Measurements from ENCODE around the gene CLCN6.

The CLCN6 gene, protein sequence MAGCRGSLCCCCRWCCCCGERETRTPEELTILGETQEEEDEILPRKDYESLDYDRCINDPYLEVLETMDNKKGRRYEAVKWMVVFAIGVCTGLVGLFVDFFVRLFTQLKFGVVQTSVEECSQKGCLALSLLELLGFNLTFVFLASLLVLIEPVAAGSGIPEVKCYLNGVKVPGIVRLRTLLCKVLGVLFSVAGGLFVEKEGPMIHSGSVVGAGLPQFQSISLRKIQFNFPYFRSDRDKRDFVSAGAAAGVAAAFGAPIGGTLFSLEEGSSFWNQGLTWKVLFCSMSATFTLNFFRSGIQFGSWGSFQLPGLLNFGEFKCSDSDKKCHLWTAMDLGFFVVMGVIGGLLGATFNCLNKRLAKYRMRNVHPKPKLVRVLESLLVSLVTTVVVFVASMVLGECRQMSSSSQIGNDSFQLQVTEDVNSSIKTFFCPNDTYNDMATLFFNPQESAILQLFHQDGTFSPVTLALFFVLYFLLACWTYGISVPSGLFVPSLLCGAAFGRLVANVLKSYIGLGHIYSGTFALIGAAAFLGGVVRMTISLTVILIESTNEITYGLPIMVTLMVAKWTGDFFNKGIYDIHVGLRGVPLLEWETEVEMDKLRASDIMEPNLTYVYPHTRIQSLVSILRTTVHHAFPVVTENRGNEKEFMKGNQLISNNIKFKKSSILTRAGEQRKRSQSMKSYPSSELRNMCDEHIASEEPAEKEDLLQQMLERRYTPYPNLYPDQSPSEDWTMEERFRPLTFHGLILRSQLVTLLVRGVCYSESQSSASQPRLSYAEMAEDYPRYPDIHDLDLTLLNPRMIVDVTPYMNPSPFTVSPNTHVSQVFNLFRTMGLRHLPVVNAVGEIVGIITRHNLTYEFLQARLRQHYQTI
- long read RNA-seq, full-length matches to known transcripts, result 3 of 17 reads
- long read RNA-seq, partial matches to known transcripts, result 4 of 17 reads
- long read RNA-seq, other reads (novel, unspliced or antisense), result 10 of 17 reads

- peak; percentile 57; the same call in 1 of the 2 replicates for TF ChIP-seq POLR2AphosphoS5 (IDR thresholded peaks at IDR 0.05; ENCODE audit: low read depth)
- TF ChIP-seq GABPA (IDR thresholded peaks at IDR 0.05; ENCODE audit: low read depth), result peak; percentile 85
- TF ChIP-seq, protein P1, sequence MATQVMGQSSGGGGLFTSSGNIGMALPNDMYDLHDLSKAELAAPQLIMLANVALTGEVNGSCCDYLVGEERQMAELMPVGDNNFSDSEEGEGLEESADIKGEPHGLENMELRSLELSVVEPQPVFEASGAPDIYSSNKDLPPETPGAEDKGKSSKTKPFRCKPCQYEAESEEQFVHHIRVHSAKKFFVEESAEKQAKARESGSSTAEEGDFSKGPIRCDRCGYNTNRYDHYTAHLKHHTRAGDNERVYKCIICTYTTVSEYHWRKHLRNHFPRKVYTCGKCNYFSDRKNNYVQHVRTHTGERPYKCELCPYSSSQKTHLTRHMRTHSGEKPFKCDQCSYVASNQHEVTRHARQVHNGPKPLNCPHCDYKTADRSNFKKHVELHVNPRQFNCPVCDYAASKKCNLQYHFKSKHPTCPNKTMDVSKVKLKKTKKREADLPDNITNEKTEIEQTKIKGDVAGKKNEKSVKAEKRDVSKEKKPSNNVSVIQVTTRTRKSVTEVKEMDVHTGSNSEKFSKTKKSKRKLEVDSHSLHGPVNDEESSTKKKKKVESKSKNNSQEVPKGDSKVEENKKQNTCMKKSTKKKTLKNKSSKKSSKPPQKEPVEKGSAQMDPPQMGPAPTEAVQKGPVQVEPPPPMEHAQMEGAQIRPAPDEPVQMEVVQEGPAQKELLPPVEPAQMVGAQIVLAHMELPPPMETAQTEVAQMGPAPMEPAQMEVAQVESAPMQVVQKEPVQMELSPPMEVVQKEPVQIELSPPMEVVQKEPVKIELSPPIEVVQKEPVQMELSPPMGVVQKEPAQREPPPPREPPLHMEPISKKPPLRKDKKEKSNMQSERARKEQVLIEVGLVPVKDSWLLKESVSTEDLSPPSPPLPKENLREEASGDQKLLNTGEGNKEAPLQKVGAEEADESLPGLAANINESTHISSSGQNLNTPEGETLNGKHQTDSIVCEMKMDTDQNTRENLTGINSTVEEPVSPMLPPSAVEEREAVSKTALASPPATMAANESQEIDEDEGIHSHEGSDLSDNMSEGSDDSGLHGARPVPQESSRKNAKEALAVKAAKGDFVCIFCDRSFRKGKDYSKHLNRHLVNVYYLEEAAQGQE (IDR thresholded peaks at IDR 0.05; ENCODE audit: insufficient replicate concordance, low read depth), result no peak
- Histone ChIP-seq H3K4me3 (replicated peaks; ENCODE audit: insufficient read depth, low read length) (peak within 1 kb of the TSS; percentile 58), H3K27ac (replicated peaks) (peak within 1 kb of the TSS; percentile 77), H3K27me3 (ENCODE audit: insufficient read depth, poor library complexity, severe bottlenecking) (no peaks in the 10 kb centered on the region)
- peak; percentile 99 to 100 for DNase-seq (ENCODE audit: low read depth in 1 of 2, low spot score in 1 of 2)
Observed at GRCh38 chr1:11805422-11806306, at the start of gene CLCN6, which contains the start of gene MTHFR. Gene CLCN6, plus strand, starts transcription at chr1:11806191. Its CDS starts 72 bp downstream, at chr1:11806263. Gene MTHFR, minus strand, starts transcription at chr1:11805964. Its CDS starts 2,848 bp downstream, at chr1:11803116.

DNA sequence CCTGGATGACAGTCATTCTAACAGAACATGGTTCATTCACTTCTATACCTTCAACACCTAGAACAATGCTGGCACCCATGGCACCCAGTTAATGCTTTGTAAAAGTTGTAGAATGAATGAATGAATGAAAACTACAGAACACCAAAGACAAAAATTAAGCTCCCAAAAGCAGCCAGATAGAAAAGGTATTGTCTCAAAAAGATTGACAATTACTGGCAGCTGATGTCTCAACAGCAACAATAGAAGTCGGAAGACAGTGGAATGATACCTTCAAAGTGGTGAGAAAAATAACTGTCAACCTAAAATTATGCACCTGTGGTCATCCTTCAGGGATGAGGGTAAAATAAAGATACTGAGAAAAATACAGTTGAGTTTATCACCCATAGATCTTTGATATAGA lies 48.9 kb upstream of the CLCN6 start:
- DNase-seq (ENCODE audit: low read depth in 1 of 2, low spot score in 1 of 2), result no peak
- H3K27ac ChIP-seq (replicated peaks), result no peak overlapping the region
- no peak for TF ChIP-seq GABPA (IDR thresholded peaks at IDR 0.05; ENCODE audit: low read depth)
- TF ChIP-seq POLR2AphosphoS5 (IDR thresholded peaks at IDR 0.05; ENCODE audit: low read depth), result no peak
- TF ChIP-seq CTCF (IDR thresholded peaks at IDR 0.05; ENCODE audit: insufficient read depth, low read length), result no peak
- TF ChIP-seq, protein P1 (IDR thresholded peaks at IDR 0.05; ENCODE audit: insufficient replicate concordance, low read depth), result no peak
- no peak for TF ChIP-seq SPI1 (IDR thresholded peaks at IDR 0.05; ENCODE audit: borderline replicate concordance, low read depth)
- peaks cover 4% of the 10 kb centered on the region for H3K27me3 ChIP-seq (ENCODE audit: insufficient read depth, poor library complexity, severe bottlenecking)
- H3K4me3 ChIP-seq (replicated peaks; ENCODE audit: insufficient read depth, low read length), result no peak overlapping the region

GRCh38 chr1:11759791-11760190 lies 46.2 kb upstream of the CLCN6 start:
- H3K27ac ChIP-seq (replicated peaks), result no peak overlapping the region
- peaks cover 5% of the 10 kb centered on the region for H3K27me3 ChIP-seq (ENCODE audit: insufficient read depth, poor library complexity, severe bottlenecking)
- TF ChIP-seq GABPA (IDR thresholded peaks at IDR 0.05; ENCODE audit: low read depth) (no peak), SPI1 (IDR thresholded peaks at IDR 0.05; ENCODE audit: borderline replicate concordance, low read depth) (no peak), POLR2AphosphoS5 (IDR thresholded peaks at IDR 0.05; ENCODE audit: low read depth) (no peak), CTCF (IDR thresholded peaks at IDR 0.05; ENCODE audit: insufficient read depth, low read length) (no peak)
- TF ChIP-seq, protein P1 (IDR thresholded peaks at IDR 0.05; ENCODE audit: insufficient replicate concordance, low read depth), result no peak
- no peak overlapping the region for H3K4me3 ChIP-seq (replicated peaks; ENCODE audit: insufficient read depth, low read length)
- DNase-seq (ENCODE audit: low read depth in 1 of 2, low spot score in 1 of 2), result no peak

Measured in HL-60 (cell line).